NCI-H187 (cell line): ENCODE measurements around the gene ANO4.
"Not testable (repeated sequence)": the region's sequence is repeated elsewhere in the genome, so short reads cannot be mapped to it uniquely, and the experiment has no call there.

ENCODE experiments used
- DNase-seq, 2 experiments: peaks; one replicate each; lab custom pipeline; 2025; lab: John Stamatoyannopoulos, UW

The ANO4 gene

DNA sequence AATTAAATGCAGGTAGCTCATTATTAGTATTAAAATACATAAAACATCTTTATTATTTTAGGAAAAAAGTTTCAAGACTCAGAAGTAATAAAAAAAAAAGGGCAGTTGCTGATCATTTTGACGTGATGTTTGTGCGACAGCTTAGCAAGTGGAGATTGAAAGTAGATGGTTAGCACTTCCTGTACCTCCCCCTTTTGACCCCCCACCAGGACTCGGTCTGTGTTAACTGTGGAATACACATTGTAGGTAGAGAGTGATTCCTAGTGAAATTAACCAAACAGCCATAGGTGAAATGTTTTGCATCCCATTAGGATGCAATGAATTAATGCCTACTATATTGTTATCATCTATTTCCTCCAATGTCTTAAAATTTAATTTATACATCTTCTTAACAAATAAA, 294.7 kb downstream of the ANO4 start:
- DNase-seq, result no peak

DNA sequence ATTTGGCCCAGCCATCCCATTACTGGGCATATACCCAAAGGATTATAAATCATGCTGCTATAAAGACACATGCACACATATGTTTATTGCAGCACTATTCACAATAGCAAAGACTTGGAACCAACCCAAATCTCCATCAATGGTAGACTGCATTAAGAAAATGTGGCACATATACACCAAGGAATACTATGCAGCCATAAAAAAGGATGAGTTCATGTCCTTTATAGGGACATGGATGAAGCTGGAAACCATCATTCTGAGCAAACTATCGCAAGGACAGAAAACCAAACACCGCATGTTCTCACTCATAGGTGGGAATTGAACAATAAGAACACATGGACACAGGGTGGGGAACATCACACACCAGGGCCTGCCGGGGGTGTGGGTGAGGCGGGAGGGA, 295.6 kb downstream of the ANO4 start:
- DNase-seq, result not testable (repeated sequence)

DNA sequence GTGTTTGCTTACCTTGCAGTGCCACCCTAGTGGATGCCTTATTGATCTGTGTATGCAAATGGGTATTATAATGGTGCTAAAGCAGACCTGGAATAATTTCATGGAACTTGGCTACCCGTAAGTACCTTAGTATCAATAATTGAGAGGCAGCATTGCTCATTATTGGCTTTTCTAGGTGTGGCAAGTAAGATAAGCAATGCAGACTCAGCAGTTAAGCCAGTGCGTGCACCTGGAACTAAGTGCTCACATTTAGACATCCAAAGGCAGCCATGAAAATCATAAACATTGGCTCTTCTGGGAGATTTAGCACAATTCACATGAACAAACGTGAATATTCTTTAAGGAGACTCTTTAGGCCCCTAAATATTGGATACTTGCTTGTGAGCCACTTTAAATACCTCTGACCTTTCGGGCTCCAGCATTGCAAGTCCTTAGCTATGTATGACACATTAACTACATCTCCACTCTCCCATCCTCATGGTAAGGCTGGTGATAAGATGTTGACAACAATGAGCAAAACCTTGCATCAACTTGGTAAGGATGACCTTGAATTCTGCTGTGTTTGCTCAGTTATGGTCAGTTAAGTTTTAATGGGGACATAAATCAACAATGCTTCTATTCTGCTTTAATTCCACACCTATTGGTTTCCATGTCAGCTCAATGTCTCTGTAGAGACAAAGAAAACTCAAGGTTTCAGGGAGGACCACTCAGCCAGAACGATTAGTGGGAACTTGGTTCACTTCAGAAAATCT, 303.4 kb downstream of the ANO4 start:
- peak; percentile 74 to 80 for DNase-seq

DNA sequence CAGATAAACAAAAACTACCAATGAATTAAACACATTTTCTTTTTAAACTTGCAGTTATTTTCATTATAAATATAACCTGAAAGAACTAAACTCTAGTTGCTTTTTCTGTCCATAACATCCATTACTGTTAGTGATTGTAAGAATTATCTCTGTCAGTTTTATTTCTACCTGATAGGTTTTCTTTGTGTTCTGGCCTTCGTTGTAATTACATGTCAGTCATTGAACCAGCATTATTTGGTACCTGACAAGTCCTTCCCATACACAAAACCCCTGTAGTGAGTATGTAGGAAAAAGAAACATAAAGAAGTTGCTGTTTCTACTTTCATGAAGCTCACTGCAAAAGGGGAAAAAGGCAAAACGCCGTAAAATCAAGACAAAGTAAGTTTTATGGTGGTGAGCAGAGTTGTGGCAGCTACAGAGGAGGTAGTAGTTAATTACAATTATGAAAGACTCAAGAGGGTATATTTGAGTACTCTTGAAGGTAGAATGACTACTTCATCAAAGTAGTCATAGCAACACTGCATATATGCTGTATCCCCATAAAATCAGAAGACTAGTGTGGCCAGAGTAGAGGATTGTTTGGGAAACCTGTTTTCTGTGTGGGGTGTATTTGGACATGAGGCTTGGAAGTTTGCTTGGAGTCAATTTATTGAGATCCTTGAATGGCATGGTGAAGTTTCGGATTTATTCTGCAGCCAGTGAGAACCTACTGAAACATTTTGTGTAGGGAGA, 312.6 kb downstream of the ANO4 start:
- peak in 1 of 2 experiments; percentile 37 for DNase-seq

DNA sequence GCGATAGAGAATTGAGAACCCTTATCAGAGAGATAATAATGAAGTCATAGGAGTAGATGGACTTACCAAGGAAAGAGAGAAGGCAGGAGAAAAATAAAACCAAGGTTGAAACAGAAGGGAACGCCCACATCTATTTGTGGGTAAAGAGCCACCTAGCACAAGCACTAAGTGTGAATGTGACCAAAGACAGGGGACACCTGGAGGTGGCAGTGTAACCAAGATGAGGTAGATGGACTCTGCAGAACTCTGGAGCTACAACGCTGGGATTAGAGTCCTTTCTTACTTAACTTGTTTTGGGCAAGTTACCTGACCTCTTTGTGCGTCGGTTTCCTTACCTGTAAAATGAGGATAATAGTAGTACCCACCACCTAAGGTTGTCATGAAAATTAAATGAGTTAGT, 313.6 kb downstream of the ANO4 start:
- no peak for DNase-seq

DNA sequence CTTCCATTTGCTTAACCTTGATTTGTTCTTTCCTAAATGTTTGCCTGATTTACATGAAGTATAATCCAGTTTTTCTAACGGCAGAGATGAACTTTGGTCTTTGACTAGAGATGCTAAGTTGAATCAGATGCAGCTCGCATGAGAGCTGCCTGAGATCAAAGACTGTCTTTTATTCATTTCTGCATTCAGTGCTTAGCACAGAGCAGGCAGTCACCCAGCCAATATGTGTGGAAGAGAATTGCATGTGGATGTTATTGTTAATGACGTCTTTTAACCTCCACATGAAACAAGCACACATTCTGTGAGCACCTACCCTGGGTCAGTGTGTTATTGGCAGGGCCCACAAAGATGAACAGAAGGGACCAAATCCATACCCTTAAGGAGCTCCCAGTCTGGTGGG, 316.3 kb downstream of the ANO4 start:
- no peak for DNase-seq

DNA sequence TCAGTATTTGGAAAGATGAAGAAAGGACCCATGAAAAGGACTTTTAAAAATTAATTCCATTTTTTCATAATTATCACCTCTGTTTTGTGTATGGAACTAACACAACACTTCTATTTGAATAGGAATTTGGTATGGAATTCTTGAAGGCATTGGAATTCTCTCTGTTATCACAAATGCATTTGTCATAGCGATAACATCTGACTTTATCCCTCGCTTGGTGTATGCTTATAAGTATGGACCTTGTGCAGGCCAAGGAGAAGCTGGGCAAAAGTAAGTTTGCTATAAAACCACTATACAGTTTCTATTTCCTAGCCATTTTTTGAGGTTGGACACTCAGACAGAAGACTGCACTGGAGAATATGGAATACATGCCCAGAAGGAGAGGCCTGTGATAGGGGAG, 316.9 kb downstream of the ANO4 start:
- no peak for DNase-seq

DNA sequence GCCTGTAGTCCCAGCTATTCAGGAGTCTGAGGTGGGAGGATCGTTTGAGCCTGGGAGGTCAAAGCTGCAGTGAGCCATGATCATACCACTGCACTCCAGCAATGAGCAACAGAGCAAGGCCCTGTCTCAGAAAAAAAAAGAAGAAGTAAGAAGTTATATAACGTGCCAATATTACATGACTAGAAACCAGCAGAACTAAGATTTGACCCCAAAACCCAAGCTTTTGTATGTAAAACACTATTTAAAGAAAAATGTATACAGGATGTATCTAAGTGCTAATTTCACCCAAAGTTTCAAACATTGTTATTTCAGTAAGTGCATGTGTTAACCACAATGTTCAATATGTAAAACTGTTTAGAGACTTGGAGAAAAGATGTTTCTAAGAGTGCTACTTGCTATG, 320.8 kb downstream of the ANO4 start:
- no peak for DNase-seq

DNA sequence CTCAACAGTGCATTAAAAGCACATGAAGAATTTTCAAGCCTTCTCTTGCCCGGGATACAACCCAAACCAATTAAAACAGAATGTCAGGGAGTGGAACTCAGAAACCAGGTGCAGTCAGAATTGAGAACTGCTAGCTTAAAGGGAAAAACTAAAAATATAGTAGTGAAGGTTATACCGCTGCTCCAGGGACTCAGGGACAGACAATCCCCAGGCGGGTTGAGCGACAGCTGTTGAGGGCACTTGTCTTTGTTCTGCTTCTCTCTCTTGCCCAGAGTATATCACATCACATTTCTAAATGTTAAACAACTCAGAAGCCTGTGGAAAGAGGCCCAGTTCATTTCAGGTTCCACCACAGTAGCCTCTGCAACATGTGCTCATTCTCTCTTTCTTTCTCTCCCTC, 322.3 kb downstream of the ANO4 start:
- DNase-seq, result peak; percentile 79 to 90

DNA sequence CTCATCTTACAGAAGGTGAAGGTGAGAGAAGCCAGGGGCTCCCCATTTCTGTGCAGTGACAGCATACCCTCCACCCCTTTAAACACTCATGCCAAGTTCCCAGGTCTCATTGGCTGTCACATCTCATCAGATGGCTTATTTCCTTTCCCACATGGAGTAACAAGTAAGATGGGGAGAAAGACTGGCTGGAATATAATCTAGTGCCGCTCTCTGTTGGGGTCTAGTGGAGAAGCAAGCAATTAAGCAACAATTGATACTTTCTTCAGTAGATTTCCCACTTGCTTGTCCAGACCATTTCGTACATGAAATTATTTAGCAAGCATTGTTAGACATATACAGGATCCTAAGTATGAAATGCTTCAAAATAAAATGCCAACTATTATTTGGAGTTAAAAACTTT, 323.3 kb downstream of the ANO4 start:
- DNase-seq, result no peak

DNA sequence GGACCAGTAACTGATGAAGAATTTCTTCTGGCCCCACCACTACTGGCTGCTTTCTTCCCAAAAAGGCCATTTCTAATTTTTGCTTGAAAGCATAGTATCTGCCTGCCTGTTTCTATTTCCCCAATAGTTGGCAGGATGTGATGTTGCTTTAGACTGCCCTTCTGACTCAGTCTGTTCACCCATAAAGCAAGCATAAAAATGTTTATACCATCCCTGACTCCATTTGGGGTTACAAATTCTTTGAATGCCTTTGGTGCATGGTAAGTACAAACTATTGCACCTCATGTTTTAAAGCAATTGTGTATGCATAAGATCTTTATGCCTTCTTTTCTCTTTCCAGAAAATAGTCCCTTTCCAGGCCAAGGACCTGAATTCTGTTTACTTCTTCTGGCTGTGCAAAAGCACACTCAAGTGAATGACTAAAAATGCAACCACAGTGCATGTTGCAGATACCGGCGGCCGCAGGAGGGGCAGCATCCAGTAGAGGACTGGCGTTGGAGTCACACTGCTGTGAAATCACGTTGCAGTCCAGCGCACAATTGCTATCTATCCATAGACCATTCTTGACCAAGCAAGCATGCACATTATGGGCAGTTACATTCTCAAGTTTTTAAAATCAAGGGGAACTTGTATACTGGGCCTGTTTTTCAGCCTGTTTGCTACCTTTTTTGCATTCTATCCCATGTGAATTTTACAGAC, 333.1 kb downstream of the ANO4 start:
- DNase-seq, result no peak

DNA sequence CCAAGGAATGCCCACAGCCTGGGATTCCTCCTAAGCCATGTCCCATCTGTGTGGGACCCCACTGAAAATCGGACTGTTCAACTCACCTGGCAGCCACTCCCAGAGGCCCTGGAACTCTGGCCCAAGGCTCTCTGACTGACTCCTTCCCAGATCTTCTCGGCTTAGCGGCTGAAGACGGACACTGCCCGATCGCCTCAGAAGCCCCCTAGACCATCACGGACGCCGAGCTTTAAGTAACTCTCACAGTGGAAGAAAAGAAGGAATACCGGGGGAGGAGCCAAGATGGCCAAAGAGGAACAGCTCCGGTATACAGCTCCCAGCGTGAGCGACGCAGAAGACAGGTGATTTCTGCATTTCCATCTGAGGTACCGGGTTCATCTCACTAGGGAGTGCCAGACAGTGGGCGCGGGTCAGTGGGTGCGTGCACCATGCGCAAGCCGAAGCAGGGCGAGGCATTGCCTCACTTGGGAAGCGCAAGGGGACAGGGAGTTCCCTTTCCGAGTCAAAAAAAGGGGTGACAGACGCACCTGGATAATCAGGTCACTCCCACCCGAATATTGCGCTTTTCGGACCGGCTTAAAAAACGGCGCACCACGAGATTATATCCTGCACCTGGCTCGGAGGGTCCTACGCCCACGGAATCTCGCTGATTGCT, 351.3 kb downstream of the ANO4 start:
- DNase-seq, result not testable (repeated sequence)

DNA sequence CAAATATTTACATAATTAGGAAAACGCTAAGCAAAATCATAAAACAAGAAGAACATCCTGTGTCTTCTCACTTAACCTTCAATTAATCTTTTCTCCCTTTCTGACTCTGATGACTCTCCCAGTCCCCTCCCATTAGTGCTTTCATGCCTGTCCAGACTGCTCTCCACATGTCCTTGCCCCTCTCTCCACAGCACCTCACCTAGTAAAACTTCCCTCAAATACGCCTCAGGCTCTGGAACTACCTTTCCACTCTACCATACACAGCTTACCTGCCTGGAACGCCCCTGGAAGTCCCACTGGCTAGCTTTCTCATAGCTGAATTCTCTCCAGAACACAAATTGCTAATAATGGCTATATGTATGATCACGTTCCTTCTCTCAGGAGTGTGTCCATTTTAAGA, 370.7 kb downstream of the ANO4 start:
- DNase-seq, result no peak

DNA sequence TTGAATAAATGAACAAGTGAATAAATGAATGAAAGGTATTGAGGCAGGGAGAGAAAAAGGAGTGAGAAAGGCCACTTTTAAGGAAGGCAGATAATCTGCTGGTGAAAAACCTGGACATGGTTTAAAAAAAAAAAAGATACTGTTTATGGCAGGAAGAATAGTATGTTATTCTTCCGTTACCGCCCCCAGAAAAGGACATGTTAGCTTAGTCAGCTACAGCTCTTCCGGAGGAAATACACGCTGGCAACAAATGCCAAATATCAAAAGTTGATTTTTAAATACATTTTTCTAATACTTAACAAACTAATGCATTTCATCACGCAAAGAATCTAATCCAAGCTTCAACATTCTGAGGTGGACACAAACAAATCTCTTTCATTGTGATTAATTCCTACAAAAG, 372.3 kb downstream of the ANO4 start:
- DNase-seq, result no peak

DNA sequence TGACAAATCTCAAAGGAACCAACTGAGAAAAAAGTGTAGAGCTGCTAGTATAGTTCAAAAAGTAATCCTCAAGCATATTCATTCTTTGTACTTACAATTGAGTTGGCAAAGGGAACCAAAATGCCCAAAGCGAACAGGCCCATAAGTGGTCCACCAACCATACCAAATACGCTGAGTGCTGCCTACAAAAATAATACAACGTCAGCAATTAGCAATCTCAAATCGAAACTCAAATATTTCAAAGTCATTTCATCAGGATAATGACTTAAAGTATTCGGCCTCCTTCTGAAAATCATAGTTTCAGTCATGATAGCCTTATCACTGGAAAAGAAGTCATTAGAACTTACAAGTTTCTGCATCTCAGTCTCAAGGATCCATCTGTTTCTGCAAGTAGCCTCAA, 373.4 kb downstream of the ANO4 start:
- DNase-seq, result no peak

DNA sequence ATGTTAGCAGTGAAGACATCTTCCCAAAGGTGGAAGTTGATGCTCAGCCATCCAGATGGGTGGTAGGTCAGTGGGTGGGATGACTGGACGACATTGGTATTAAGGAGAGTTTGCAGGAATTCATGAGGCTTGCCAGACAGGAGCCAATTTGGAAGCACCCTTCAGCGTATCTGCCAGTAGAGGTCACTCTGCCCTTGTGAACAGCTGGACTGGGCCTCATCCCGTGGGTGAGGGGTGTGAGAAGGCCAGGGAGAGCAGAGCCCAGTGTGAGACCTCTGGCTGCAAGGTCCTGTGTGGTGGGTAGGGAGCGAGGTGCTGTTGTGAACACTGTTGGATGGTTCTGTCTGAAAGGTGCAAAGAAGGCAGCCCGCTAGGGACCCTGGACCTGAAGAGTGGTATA, 377.7 kb downstream of the ANO4 start:
- no peak for DNase-seq

DNA sequence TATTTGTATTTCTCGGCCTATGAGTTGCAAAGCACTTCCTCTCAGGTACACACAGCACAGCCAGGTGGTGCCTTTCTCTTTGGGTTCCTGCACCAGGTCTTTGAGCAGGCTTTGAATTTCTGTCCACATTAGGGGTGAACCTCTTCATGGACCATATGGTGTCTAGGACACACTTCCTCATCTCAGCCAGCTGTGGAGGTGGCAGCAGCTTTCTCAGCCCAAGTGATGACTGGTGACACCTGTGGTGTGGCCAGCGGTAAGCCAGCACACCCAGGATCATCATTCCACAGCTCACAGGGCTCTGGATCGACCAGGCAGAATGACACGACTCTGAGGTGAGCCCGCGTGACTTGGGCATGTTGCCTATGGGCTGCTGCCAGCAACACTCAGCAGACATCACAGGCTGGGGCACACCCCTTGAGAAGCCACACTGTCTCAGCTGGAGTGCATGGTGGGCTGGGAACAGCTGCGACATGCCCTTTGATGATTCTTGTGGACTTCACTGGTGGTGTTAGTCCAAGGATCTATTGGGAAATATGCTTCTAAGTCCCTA, 378.7 kb downstream of the ANO4 start:
- no peak for DNase-seq

DNA sequence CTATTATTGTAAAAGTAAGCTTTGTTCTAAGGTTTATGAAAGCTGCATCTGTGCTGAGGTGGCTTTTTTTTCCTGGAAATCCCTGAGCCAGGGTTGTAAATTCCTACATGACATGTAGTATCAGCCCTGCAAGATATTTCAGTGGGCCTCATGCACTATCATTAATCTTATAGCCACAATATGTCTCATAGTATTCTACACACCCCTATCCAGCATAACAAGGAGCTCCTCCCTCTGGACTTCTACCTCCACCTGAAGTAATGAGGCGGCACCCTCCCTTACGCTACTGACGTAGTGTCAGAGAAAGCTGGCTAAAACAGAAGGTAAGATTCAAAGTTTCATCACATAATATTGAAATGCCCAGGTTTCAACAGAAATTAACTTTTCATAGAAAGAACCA, 380.0 kb downstream of the ANO4 start:
- DNase-seq, result no peak
